ENCODE results near the gene WNT9A.

The WNT9A gene

GRCh38 chr1:227954163-227954850 lies 6.6 kb upstream of the WNT9A start:
- no peak for DNase-seq (ENCODE audit: low spot score)

- DNase-seq (ENCODE audit: low spot score), result no peak
Measured at GRCh38 chr1:227953022-227953412, 5.3 kb upstream of the WNT9A start.

GRCh38 chr1:227952374-227953021 lies 4.8 kb upstream of the WNT9A start:
- no peak for DNase-seq (ENCODE audit: low spot score)

- DNase-seq (ENCODE audit: low spot score), result no peak
Measured at GRCh38 chr1:227951624-227952373, 4.1 kb upstream of the WNT9A start.

GRCh38 chr1:227950735-227951346 lies 3.1 kb upstream of the WNT9A start:
- DNase-seq (ENCODE audit: low spot score), result no peak

GRCh38 chr1:227949954-227950734 lies 2.4 kb upstream of the WNT9A start:
- DNase-seq (ENCODE audit: low spot score), result no peak

GRCh38 chr1:227949341-227949921 lies 1.7 kb upstream of the WNT9A start:
- DNase-seq (ENCODE audit: low spot score), result no peak

- peak; percentile 38 for DNase-seq (ENCODE audit: low spot score)
Measured at GRCh38 chr1:227948493-227949260, 945 bp upstream of the WNT9A start.

GRCh38 chr1:227947386-227947675 lies 401 bp downstream of the WNT9A start:
- peak; percentile 69 for DNase-seq (ENCODE audit: low spot score)

- peak; percentile 87 for DNase-seq (ENCODE audit: low spot score)
Measured at GRCh38 chr1:227946624-227947385, 927 bp downstream of the WNT9A start.

- DNase-seq (ENCODE audit: low spot score), result peak; percentile 92
Measured at GRCh38 chr1:227945891-227946623, 1.7 kb downstream of the WNT9A start.

GRCh38 chr1:227944931-227945890 lies 2.5 kb downstream of the WNT9A start:
- DNase-seq (ENCODE audit: low spot score), result no peak

- DNase-seq (ENCODE audit: low spot score), result no peak
Measured at GRCh38 chr1:227944090-227944930, 3.4 kb downstream of the WNT9A start.

GRCh38 chr1:227943381-227944089 lies 4.2 kb downstream of the WNT9A start:
- DNase-seq (ENCODE audit: low spot score), result no peak

- DNase-seq (ENCODE audit: low spot score), result no peak
Measured at GRCh38 chr1:227942716-227943261, 4.9 kb downstream of the WNT9A start.

GRCh38 chr1:227942021-227942715 lies 5.6 kb downstream of the WNT9A start:
- no peak for DNase-seq (ENCODE audit: low spot score)

Measured in AG20443 (cell line).